ENCODE data around the gene POMGNT2. TPM values are rescaled to one million over a fixed set of nuclear protein-coding genes. Genes with fewer than 3 reads are reported as not detected.
A peak's percentile ranks its signal among the peaks of the same experiment; 100 is the strongest.

The POMGNT2 gene
- total RNA-seq, 1 donor: 9.1 TPM

DNA sequence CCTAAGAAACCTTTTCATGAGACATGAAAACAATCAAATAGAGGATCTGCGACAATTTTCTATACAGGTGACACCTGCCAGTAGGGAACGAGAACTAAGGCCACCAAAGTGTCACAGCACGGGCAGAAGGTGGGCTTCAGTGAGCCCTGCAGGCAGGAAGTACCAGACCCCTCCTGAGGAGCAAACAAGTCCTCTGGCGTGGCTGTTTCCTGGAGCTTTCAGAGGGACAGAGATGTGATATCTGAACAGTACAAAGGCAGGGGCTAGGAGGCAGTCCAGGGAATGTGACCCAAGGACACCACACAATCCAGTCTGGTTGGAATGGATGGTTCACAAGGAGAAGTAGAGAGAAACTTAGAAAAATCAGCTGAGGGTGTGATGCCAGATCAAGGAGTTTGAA lies 16.8 kb downstream of the POMGNT2 start:
- TF ChIP-seq, protein P1, sequence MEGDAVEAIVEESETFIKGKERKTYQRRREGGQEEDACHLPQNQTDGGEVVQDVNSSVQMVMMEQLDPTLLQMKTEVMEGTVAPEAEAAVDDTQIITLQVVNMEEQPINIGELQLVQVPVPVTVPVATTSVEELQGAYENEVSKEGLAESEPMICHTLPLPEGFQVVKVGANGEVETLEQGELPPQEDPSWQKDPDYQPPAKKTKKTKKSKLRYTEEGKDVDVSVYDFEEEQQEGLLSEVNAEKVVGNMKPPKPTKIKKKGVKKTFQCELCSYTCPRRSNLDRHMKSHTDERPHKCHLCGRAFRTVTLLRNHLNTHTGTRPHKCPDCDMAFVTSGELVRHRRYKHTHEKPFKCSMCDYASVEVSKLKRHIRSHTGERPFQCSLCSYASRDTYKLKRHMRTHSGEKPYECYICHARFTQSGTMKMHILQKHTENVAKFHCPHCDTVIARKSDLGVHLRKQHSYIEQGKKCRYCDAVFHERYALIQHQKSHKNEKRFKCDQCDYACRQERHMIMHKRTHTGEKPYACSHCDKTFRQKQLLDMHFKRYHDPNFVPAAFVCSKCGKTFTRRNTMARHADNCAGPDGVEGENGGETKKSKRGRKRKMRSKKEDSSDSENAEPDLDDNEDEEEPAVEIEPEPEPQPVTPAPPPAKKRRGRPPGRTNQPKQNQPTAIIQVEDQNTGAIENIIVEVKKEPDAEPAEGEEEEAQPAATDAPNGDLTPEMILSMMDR (IDR thresholded peaks at IDR 0.05; ENCODE audit: insufficient read depth, low read depth, low read length): no peak
- no peak overlapping the region for H3K4me3 ChIP-seq (ENCODE audit: low read depth, low read length)
- DNase-seq (ENCODE audit: low read depth): no peak

DNA sequence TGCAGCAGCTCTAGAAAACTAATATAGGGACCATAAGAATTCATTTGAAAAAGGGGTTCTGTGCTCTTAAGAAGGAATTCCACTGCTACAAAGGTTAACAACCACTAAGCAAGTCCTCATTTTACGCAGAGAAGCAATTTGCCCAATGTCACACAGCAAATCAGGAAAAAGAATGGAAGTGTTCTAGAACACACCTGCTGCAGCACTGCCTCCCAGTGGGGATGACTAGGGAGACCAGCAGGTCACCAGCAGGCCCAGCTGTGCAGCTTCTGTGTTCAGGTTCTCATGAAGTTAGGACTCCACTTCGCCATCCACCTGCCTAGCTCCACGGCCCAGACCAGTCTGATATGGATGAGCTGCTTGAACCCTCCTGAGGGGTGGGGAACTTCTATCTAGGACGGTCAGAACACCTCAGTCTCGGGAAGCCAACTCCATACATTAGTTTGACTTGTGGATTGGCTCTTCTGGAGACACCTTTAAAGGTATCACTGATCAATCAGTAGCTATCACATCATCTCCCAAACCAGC lies 18.6 kb downstream of the POMGNT2 start:
- TF ChIP-seq, protein P1 (IDR thresholded peaks at IDR 0.05; ENCODE audit: insufficient read depth, low read depth, low read length): no peak
- no peak overlapping the region for H3K4me3 ChIP-seq (ENCODE audit: low read depth, low read length)
- no peak for DNase-seq (ENCODE audit: low read depth)

DNA sequence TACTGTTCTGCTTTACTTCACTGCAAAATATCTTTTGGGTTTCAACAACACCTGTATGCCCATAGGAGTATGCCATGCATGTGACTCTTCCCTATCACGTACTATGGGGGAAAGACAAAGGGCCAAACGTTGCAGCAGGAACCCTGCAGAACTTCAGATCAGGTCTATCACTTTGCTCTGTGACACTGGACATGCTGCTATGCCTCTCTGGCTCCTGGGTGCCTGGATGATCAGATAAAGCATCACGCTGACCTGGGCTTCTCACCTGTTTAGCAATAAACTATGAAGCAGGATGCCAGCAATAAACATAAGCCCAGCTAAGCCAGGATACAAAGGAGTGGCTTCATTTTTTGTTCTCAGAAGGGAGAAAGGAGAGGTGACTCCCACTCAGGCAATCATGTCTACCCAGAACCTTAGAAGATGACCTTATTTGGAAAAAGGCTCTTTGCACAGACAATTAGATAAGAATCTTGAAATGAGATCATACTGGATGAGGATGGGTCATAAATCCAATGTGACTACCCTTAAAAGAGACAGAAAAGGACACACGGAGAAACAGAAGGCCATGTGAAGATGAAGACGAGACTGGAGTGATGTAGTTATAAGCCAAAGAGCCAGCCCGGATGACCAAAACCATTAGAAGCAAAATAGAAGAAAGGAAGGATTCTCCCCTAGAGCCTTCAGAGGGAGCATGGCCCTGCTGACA lies 19.3 kb downstream of the POMGNT2 start:
- H3K4me3 ChIP-seq (ENCODE audit: low read depth, low read length): no peak overlapping the region
- DNase-seq (ENCODE audit: low read depth): peak; percentile 63
- TF ChIP-seq, protein P1 (IDR thresholded peaks at IDR 0.05; ENCODE audit: insufficient read depth, low read depth, low read length): no peak

DNA sequence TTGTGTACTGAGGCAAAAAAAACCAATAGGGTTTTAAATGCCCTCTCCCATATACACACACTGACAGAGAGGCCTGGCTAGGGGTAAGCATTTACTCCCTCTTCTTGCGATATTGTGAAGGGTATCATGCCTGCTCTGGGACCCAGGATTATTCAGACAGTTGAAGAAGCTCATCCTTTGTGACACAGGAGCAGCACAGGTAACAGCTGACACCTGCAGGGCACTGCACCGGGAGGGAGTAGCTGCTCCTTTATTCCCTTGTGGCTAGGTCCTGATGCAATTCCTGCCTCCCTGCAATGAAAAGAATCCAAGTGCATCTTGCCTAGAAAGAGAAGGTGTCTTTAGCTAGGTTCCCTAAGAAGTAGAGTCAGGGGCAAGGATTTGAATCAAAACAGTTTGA lies 23.4 kb downstream of the POMGNT2 start:
- DNase-seq (ENCODE audit: low read depth): no peak
- TF ChIP-seq, protein P1 (IDR thresholded peaks at IDR 0.05; ENCODE audit: insufficient read depth, low read depth, low read length): no peak
- no peak overlapping the region for H3K4me3 ChIP-seq (ENCODE audit: low read depth, low read length)

DNA sequence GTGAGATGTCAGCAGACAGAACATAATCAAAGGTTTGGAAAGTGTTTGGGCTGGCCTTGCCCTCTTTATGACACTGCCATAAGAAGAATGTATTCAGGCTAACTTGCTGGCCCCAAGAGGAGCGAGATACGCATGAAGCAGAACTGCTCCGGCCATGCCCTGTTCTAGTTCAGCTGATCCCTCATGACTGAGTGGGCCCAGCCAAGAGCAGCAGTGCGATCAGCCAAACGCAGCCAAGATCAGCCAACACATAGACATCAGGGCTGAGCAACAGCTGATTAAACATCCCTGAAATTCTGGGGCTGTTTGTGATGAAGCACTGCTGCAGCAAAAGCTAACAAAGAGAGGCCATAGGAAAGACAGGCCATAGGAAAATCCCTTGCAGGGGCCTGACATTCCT lies 24.1 kb downstream of the POMGNT2 start:
- TF ChIP-seq, protein P1 (IDR thresholded peaks at IDR 0.05; ENCODE audit: insufficient read depth, low read depth, low read length): no peak
- no peak overlapping the region for H3K4me3 ChIP-seq (ENCODE audit: low read depth, low read length)
- no peak for DNase-seq (ENCODE audit: low read depth)

DNA sequence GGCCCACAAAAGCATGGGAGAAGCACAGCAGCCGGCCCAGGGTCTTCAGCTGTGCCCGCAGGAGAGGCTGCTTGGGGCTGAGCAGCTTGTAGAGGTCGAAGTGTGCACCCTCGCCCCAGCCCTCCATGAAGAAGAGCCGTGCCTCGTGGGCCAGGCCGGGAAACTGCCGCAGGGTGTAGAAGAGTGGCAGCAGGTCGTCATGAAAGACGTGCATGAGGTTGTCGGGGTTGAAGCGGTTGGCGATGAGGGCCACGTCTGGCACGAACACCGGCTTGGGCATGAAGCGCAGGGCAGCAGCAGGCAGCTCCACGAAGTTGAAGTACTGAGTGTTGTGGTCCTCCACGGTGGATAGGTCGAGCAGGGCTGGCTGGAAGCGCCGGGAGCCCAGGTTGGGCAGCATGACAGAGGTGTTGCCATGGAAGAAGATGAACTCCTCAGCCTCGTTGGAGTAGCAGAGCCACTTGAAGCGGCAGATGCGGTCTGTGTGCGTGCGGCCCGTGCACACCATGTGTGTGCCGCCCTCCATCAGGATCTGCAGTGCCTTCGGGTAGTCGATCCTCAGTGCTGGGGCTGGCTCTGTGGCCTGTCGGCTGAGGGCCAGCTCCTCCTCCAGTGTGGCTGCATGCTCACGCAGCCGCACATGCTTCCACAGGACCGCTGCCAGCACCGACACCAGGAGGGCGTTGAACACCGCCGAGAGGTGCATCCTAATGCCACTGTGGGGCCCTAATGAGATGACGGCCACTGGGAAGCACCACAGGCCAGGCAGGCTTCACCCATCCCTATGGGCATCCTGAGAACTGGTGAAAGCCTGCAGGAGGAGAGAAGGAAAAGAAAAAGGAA lies 24.9 kb downstream of the POMGNT2 start:
- TF ChIP-seq, protein P1 (IDR thresholded peaks at IDR 0.05; ENCODE audit: insufficient read depth, low read depth, low read length): no peak
- DNase-seq (ENCODE audit: low read depth): no peak
- H3K4me3 ChIP-seq (ENCODE audit: low read depth, low read length): no peak overlapping the region

Measured in fibroblast of villous mesenchyme (primary cell).